ENCODE data around the gene RAB14. TPM values are rescaled to one million over a fixed set of nuclear protein-coding genes. Genes with fewer than 3 reads are reported as not detected.

The RAB14 gene
- 100 to 1,000 TPM in 2 of 4 donors, 10 to 100 TPM in 2; 91.7 to 137 (median 105) TPM for polyA plus RNA-seq (ENCODE audit: insufficient read length in 4 of 4)

GRCh38 chr9:121201738-121202533 lies at the start of gene RAB14:
RAB14 (minus strand) TSS chr9:121201869; CDS start chr9:121193412, 8,457 bp downstream.
- DNase-seq (ENCODE audit: low read depth in 4 of 4, low spot score in 3 of 4), result peak; percentile 95 to 97 (median 97)

GRCh38 chr9:121249563-121249962 lies 47.9 kb upstream of the RAB14 start:
- no peak for DNase-seq (ENCODE audit: low read depth in 4 of 4, low spot score in 3 of 4)

GRCh38 chr9:121246821-121247561 lies 45.3 kb upstream of the RAB14 start:
- DNase-seq (ENCODE audit: low read depth in 4 of 4, low spot score in 3 of 4), result no peak

- DNase-seq (ENCODE audit: low read depth in 4 of 4, low spot score in 3 of 4), result no peak
Observed at GRCh38 chr9:121242959-121243346, 41.3 kb upstream of the RAB14 start.

- no peak for DNase-seq (ENCODE audit: low read depth in 4 of 4, low spot score in 3 of 4)
Observed at GRCh38 chr9:121242219-121242958, 40.7 kb upstream of the RAB14 start.

GRCh38 chr9:121240472-121241135 lies 38.9 kb upstream of the RAB14 start:
- no peak for DNase-seq (ENCODE audit: low read depth in 4 of 4, low spot score in 3 of 4)

GRCh38 chr9:121239851-121240250 lies 38.2 kb upstream of the RAB14 start:
- DNase-seq (ENCODE audit: low read depth in 4 of 4, low spot score in 3 of 4), result no peak

GRCh38 chr9:121239071-121239470 lies 37.4 kb upstream of the RAB14 start:
- no peak for DNase-seq (ENCODE audit: low read depth in 4 of 4, low spot score in 3 of 4)

GRCh38 chr9:121237916-121238315 lies 36.2 kb upstream of the RAB14 start:
- no peak for DNase-seq (ENCODE audit: low read depth in 4 of 4, low spot score in 3 of 4)

- DNase-seq (ENCODE audit: low read depth in 4 of 4, low spot score in 3 of 4), result no peak
Observed at GRCh38 chr9:121235512-121235911, 33.8 kb upstream of the RAB14 start.

- no peak for DNase-seq (ENCODE audit: low read depth in 4 of 4, low spot score in 3 of 4)
Observed at GRCh38 chr9:121234832-121235161, 33.1 kb upstream of the RAB14 start.

- DNase-seq (ENCODE audit: low read depth in 4 of 4, low spot score in 3 of 4), result no peak
Observed at GRCh38 chr9:121233906-121234831, 32.5 kb upstream of the RAB14 start.

GRCh38 chr9:121232251-121232650 lies 30.6 kb upstream of the RAB14 start:
- DNase-seq (ENCODE audit: low read depth in 4 of 4, low spot score in 3 of 4), result no peak

- no peak for DNase-seq (ENCODE audit: low read depth in 4 of 4, low spot score in 3 of 4)
Observed at GRCh38 chr9:121230256-121230655, 28.6 kb upstream of the RAB14 start.

GRCh38 chr9:121227862-121228261 lies 26.2 kb upstream of the RAB14 start:
- DNase-seq (ENCODE audit: low read depth in 4 of 4, low spot score in 3 of 4), result no peak

- DNase-seq (ENCODE audit: low read depth in 4 of 4, low spot score in 3 of 4), result no peak
Observed at GRCh38 chr9:121226175-121226574, 24.5 kb upstream of the RAB14 start.

- no peak for DNase-seq (ENCODE audit: low read depth in 4 of 4, low spot score in 3 of 4)
Observed at GRCh38 chr9:121225240-121225639, 23.6 kb upstream of the RAB14 start.

- no peak for DNase-seq (ENCODE audit: low read depth in 4 of 4, low spot score in 3 of 4)
Observed at GRCh38 chr9:121222524-121223171, 21.0 kb upstream of the RAB14 start.

GRCh38 chr9:121221664-121222055 lies 20.0 kb upstream of the RAB14 start:
- no peak for DNase-seq (ENCODE audit: low read depth in 4 of 4, low spot score in 3 of 4)
